Glomerular endothelial cell (primary cell): ENCODE measurements around the gene TTBK2. TPM values are rescaled to one million over a fixed set of nuclear protein-coding genes. Genes with fewer than 3 reads are reported as not detected.

Source experiments
- DNase-seq: peaks from one replicate; pipeline ENCODE4 v3.0.0-alpha.2; 2011; ENCODE audit warnings: low read depth, low spot score; ENCODE audit errors: extremely low read depth
- total RNA-seq: library from RNA; depleted of rRNA; stranded (reverse); fragments of >200 nt; gene quantifications from 2 replicates; pipeline ENCODE4 v1.2.3, GENCODE V29; 2015

TTBK2 gene
- total RNA-seq, 1 donor from 2014 or later: 15.5 TPM

GRCh38 chr15:42704492-42704926 is 216.1 kb downstream of the TTBK2 start:
- peak; percentile 58 for DNase-seq

GRCh38 chr15:42696626-42697025 is 224.0 kb downstream of the TTBK2 start:
- no peak for DNase-seq

GRCh38 chr15:42695527-42696071 is 225.0 kb downstream of the TTBK2 start:
- DNase-seq: no peak

- no peak for DNase-seq
Observed at GRCh38 chr15:42694398-42694797, 226.2 kb downstream of the TTBK2 start.

- no peak for DNase-seq
Observed at GRCh38 chr15:42693942-42694341, 226.6 kb downstream of the TTBK2 start.

- DNase-seq: no peak
Observed at GRCh38 chr15:42693496-42693895, 227.1 kb downstream of the TTBK2 start.

GRCh38 chr15:42692997-42693396 is 227.6 kb downstream of the TTBK2 start:
- no peak for DNase-seq

GRCh38 chr15:42692536-42692935 is 228.0 kb downstream of the TTBK2 start:
- DNase-seq: no peak

- DNase-seq: no peak
Observed at GRCh38 chr15:42691770-42692169, 228.8 kb downstream of the TTBK2 start.

GRCh38 chr15:42691308-42691707 is 229.3 kb downstream of the TTBK2 start:
- no peak for DNase-seq

Other genes starting within 250 kb of the TTBK2 start
- 10.1 and 11.0 TPM in 2 replicates for gene CDAN1, start 183.7 kb downstream of the TTBK2 start, total RNA-seq
- gene UBR1, start 185.3 kb upstream of the TTBK2 start, total RNA-seq: 18.0 and 23.3 TPM in 2 replicates
- gene TMEM62, start 212.8 kb upstream of the TTBK2 start, total RNA-seq: 18.0 and 31.0 TPM in 2 replicates